GM18951 (cell line): Measurements from ENCODE around the gene DSCAML1.
"Not testable (repeated sequence)": the region's sequence is repeated elsewhere in the genome, so short reads cannot be mapped to it uniquely, and the experiment has no call there.

ENCODE experiments used
- POLR2A ChIP-seq: IDR thresholded peaks from 4 replicates; pipeline ENCODE4 v1.6.1; 2011; ENCODE audit warnings: mild to moderate bottlenecking; ENCODE audit not compliant: insufficient read length, insufficient read depth; ENCODE audit errors: extremely low read depth
- in situ Hi-C: fragments of 300-500 bp; cut with MboI; formaldehyde crosslinking; loops from one replicate; pipeline ENCODE4 v1.12.0; 2022; ENCODE audit warnings: low sequenced_read_pairs, mixed read lengths, inconsistent platforms; ENCODE audit not compliant: unreplicated experiment

DSCAML1 gene

DNA sequence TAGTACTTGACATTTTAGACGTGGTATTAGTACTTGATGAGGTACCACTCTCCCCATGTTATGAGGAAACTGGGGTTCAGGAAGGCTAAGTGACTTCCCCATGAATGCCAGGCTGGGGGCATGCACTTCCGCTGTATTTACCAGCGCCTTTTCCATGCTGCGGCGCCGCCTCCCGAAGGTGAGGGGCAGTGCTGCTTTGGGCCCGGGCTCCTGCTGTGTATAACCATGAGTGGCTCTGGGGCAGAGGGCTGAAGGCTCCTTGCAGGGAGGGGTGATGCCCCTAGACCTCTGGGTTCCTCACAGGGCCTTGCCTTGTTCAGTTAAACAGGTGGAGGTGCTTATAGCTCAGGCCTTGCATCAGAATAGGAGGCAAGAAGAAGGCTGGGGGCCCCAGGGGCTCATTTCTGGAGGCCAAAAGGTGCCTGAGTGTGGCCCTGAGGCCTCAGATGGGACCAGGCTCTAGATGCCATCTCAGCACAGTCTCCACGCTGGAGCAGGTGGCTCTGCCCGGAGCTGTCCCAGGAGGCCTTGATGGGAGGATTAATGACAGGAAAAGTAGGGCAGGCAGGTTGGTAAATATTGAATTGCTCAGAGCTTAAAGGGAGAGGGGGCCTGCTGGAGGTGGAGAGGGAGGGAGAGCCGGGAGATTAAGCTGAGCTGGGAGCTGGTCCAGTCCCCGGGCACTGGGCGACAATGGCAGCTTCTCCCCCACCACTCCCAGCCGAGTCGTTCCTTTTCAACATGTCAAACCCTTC, 339.8 kb downstream of the DSCAML1 start:
- no peak for TF ChIP-seq POLR2A
- in situ Hi-C loops: no loop called here

GRCh38 chr11:117456721-117457029, 340.3 kb downstream of the DSCAML1 start:
- in situ Hi-C loops: not testable (repeated sequence)

GRCh38 chr11:117456027-117456720, 340.8 kb downstream of the DSCAML1 start:
- TF ChIP-seq POLR2A: no peak
- in situ Hi-C loops: no loop called here

DNA sequence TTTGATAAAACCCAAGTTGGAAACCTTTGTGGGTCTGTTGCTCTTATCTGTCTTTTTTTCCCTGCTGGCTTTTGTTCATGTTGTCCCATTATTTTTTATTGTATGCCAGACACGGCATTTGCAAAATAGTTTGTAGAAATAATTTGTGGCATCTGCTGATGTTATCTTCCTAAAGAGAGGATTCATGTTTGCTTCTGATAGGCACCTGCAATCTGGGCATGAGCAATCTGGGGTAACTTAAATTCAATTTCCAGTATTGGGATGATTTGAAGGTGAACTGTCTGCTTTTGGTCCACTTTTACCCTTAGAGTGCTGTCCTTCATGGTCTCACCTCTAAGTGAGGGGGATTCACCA, 342.5 kb downstream of the DSCAML1 start:
- in situ Hi-C loops: no loop called here
- no peak for TF ChIP-seq POLR2A

GRCh38 chr11:117453886-117454563, 343.0 kb downstream of the DSCAML1 start:
- in situ Hi-C loops: no loop called here
- no peak for TF ChIP-seq POLR2A

DNA sequence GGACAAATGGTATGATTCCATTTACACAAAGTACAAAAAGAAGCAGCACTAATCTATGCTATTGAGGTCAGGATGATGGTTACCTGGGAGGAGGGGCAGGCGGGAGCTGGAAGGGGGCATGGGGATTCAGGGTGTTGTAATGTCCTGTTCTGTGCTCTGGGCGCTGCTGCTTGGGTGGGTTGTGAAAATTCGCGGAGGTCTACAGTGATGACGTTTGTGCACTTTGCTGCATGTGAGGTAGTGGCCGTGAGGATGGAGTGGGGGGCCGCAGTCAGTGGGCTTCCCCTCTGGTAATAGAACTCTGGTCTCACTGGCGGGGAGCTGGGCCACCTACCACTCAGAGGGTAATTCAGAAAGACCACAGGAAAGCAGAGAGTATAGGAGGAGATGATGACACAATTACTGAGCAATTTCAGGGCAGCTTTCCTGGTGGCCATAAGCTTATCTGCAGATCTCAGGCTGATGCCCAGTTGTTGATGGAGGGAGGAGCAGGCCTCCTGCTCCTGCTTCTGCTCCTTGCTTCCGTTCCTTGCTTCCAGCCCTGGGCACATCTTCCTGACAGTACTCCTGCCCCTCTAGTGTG, 347.8 kb downstream of the DSCAML1 start:
- in situ Hi-C loops: no loop called here
- TF ChIP-seq POLR2A: no peak

DNA sequence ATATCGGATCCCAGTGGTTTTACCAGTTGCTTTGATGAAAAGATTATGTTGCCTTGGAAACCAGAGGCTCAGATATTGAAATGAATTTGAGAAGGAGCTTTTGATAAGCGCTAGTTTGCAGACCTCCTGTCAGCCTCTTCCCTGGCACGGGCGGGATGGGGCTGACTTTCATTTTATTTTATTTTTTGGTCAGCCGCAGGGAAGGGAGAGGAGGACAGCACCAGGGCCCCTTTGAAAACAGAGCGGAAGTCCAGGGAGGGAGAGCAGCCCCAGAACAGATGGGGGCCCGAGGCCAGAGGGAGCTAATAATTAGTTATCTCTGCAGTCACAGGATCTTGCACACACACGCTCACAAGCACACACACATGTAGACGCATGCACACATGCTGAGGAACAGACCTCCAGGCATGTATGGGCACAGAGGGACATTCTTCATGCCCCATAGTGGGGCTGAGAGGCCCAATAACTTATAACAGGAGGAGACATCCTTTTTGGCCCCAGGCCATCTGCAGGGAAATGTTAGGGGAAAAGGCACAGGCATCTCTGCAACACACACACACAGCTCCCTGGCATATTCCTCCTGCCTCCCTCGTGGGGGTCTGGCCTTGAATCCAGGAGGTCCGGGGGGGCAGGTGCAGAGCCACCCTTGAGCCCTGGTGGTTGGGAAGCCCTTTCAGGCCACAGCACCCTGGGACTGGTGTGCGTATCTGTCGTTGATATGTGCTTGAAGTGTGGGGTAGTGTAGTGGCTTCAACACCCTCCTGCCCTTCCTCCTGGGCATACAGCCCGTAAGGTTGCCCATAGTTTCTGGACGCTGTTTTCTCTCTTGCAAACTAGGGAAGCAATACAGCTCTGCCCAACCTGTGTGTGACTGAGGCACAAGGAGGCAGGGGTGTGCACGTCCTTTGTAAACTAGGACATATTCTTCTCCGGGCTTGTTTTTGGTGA, 352.0 kb downstream of the DSCAML1 start:
- in situ Hi-C loops: no loop called here
- no peak for TF ChIP-seq POLR2A

GRCh38 chr11:117444256-117444655, 352.8 kb downstream of the DSCAML1 start:
- TF ChIP-seq POLR2A: no peak
- in situ Hi-C loops: no loop called here

GRCh38 chr11:117443266-117444186, 353.5 kb downstream of the DSCAML1 start:
- no peak for TF ChIP-seq POLR2A
- in situ Hi-C loops: no loop called here

- in situ Hi-C loops: no loop called here
- TF ChIP-seq POLR2A: no peak
Measured at GRCh38 chr11:117442869-117443239, 354.2 kb downstream of the DSCAML1 start.

DNA sequence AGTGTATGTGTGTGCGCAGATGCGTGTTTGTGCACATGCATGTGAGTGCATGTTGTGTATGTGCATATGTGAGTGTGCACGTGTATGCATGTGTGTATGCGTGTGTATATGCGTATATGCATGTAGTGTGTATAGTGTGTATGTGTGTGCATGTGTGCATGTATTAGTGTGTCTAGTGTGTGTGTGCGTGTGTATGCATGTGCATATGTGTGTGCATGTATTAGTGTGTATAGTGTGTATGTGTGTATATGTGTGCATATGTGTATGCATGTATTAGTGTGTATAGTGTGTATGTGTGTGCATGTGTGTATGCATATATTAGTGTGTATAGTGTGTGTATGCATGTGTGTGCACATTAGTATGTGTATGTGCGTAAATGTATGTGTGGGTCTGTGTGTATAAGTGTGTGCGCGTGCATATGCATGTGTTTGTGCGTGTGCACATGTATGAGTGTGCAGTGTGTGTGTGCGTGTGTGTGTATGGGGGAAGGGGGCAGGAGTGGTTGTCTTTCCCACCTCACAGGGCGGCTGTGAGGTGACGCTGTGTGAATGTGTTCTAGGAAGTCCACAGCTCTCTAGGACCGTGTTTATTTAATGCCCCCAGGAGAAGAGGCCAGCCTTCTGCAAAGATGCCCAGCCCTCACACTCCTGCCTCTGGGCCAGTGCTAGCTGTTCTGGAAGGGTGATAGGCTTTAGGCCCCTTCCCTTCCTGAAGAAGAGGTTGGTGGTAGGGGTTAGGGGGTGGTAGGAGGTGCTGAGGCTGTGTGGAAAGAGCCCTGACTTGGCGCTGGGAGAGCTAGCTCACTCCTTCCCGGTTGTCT, 354.8 kb downstream of the DSCAML1 start:
- no peak for TF ChIP-seq POLR2A
- in situ Hi-C loops: no loop called here
